ENCODE results near the gene OCIAD1.

GRCh38 chr4:48862661-48863060, 31.8 kb downstream of the OCIAD1 start:
- TF ChIP-seq, protein P1, sequence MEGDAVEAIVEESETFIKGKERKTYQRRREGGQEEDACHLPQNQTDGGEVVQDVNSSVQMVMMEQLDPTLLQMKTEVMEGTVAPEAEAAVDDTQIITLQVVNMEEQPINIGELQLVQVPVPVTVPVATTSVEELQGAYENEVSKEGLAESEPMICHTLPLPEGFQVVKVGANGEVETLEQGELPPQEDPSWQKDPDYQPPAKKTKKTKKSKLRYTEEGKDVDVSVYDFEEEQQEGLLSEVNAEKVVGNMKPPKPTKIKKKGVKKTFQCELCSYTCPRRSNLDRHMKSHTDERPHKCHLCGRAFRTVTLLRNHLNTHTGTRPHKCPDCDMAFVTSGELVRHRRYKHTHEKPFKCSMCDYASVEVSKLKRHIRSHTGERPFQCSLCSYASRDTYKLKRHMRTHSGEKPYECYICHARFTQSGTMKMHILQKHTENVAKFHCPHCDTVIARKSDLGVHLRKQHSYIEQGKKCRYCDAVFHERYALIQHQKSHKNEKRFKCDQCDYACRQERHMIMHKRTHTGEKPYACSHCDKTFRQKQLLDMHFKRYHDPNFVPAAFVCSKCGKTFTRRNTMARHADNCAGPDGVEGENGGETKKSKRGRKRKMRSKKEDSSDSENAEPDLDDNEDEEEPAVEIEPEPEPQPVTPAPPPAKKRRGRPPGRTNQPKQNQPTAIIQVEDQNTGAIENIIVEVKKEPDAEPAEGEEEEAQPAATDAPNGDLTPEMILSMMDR (IDR thresholded peaks at IDR 0.05), result no peak
- no peak for TF ChIP-seq POLR2A (IDR thresholded peaks at IDR 0.05)

Data from Peyer's patch (tissue), 4 donors.